Measurements from ENCODE around the gene NOX3. TPM values are rescaled to one million over a fixed set of nuclear protein-coding genes. Genes with fewer than 3 reads are reported as not detected.

The NOX3 gene
- polyA plus RNA-seq, 3 donors = 1.5 to 2.1 (median 1.9) TPM

DNA sequence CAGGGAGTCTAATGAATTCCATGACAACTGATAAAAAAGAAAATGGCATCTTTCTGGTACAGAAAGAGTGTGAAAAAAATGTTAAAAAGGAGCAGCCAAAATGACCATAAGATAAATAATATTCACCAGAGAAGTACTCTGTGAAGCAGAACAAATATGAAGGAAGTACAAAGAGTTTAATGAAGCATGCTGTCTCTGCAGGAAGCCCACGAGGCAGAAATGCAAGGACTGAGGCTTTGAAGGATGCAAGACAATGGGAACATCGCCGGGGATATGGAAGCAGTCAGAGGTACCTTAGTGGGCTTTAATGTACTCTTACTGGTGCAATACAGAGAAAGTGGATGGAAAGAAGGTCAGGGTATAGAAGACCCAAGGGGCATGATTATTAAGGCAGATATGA lies 50.7 kb downstream of the NOX3 start:
- DNase-seq (ENCODE audit: low read depth in 3 of 3, low spot score in 2 of 3) = no peak

GRCh38 chr6:155402656-155403304 lies 52.9 kb downstream of the NOX3 start:
- DNase-seq (ENCODE audit: low read depth in 3 of 3, low spot score in 2 of 3) = no peak

GRCh38 chr6:155400654-155400965 lies 55.0 kb downstream of the NOX3 start:
- DNase-seq (ENCODE audit: low read depth in 3 of 3, low spot score in 2 of 3) = no peak

- no peak for DNase-seq (ENCODE audit: low read depth in 3 of 3, low spot score in 2 of 3)
Measured at GRCh38 chr6:155399745-155400653, 55.6 kb downstream of the NOX3 start.

DNA sequence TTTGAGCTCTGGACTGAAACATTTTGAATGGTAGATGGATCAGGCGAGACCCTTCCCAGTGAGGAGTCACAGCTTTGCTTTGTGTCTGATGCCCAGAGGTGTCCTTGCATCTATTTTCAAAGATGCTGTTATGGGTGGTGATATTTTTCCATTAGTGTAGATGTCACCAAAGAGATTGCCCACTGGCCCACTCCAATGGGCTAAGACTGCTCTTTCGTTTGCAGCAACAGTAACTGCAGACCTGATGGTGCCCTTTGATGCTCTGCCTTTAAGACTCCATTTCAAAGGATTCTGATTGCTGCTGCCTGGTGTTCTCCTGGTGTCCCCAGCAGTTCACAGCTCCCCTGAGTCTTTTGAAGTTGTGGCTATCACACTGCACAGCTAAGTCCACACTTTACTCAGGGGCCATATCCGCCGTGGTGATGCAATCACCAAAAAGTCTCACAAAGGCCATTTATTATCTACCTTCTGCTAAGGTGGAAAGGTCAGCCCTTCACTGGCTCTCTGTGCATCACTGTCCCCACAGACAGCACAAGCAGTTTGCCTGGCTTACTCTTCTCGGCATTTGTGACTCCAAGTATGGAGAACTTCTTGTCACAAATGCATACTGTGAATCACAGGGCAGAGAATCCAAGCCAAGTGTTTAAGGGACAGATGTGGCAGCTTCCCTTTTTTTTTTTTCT lies 56.4 kb downstream of the NOX3 start:
- DNase-seq (ENCODE audit: low read depth in 3 of 3, low spot score in 2 of 3) = no peak

DNA sequence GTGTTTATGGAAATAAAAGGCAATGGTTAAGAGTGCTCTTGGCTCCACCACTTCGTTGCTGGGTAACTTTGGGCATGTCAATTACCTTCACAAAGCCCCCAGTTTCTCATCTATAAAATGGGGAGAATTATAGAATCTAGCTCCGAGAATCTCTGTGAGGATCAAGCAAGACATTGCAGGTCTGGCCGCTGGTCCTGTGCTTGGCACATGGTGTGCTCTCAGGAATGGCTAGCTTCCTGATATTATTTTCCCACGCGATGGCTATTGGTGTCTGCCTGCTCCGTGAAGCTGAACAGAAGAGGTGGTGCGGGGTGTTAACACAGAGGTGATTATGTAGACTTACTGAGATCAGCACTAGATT lies 57.0 kb downstream of the NOX3 start:
- DNase-seq (ENCODE audit: low read depth in 3 of 3, low spot score in 2 of 3) = no peak

GRCh38 chr6:155398221-155398620 lies 57.4 kb downstream of the NOX3 start:
- DNase-seq (ENCODE audit: low read depth in 3 of 3, low spot score in 2 of 3) = no peak

DNA sequence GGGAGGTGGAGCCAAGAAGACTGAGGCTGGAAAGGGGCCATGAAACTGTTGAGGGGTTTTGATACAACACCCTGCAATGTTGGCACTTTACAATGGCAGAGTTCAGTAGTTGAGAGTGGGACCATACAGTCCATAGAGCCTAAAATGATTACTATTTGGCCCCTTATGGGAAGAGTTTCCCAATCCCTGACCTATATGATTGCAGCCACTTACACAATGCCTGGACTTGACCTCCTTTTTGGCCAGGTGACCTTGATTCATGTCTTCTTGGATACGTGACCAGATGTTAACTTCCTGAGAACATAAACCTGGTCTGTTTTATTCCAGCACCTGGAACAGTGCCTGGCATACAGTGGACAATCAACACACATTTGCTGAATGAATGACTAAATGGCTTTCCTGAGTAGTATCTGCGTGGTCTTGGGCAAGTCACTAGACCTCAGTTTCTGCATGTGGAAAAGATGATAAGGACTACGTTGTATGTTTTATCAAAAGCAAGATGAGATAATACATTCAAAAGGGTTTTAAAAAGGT lies 58.4 kb downstream of the NOX3 start:
- DNase-seq (ENCODE audit: low read depth in 3 of 3, low spot score in 2 of 3) = no peak

GRCh38 chr6:155396605-155397004 lies 59.0 kb downstream of the NOX3 start:
- no peak for DNase-seq (ENCODE audit: low read depth in 3 of 3, low spot score in 2 of 3)

DNA sequence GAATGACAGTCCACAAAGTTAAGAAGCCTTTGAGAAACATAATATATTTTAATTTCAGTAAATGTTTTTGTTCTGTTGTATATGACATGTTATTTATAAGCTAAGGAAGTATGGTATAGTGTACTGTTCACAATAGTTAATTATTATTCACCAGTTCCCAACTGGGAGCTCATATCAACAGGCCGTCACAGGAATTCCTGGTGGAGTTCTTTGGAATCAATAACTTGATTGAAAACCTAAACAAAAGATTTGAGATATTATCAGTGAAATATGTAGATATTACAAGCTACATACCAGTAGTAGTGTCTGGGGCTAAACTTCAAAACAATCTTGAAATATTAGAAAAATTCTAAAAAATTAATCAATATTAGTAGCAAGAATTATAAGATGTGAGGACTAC lies 60.3 kb downstream of the NOX3 start:
- DNase-seq (ENCODE audit: low read depth in 3 of 3, low spot score in 2 of 3) = no peak

DNA sequence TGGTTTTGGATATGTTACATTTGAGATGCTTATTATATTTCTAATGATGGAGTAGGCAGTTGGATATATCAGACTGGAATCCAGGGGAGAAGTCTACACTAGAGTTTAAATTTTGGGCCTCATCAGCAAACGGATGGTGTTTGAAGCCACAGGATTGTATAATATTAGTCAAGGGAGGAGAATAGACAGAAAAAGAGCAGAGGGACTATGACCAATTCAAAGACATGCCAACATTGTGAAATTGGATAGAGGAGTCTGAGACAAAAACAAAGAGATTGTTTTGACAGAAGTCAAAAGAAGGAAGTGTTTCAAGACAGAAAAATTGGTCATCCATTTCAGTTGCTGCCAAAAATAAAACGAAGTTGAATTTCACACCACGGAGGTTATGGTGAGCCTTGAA lies 66.5 kb downstream of the NOX3 start:
- no peak for DNase-seq (ENCODE audit: low read depth in 3 of 3, low spot score in 2 of 3)

GRCh38 chr6:155388591-155388990 lies 67.0 kb downstream of the NOX3 start:
- DNase-seq (ENCODE audit: low read depth in 3 of 3, low spot score in 2 of 3) = no peak

GRCh38 chr6:155387481-155387880 lies 68.2 kb downstream of the NOX3 start:
- DNase-seq (ENCODE audit: low read depth in 3 of 3, low spot score in 2 of 3) = no peak

DNA sequence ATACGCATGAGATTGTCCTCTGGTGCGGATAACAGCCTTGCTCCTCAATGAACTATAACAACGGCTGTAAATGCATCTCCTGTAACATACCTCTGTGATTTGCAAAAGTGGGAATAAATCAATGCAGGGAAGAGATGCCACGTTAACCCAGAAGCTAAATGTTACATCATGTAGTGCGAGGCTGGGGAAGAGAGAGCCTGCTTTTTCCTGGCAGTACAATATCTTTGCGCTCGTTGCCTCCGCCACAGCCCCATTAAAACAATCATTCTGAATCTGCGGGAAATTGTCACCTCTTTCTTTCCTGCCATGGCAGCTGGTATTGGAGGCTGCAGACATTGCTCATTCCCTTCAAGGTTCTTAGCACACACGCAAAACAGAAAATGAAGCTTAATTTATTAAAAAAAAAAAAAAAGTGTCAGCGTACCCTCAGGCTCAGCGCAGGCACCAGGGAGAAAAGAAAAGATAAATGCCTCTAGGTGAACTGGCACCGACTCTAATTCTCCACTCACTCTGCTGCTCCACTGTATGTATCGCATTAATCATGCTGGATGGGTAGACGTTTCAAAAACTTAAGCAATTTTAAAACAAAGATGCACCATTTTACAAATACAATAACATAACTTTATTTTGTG lies 71.2 kb downstream of the NOX3 start:
- DNase-seq (ENCODE audit: low read depth in 3 of 3, low spot score in 2 of 3) = no peak

- no peak for DNase-seq (ENCODE audit: low read depth in 3 of 3, low spot score in 2 of 3)
Measured at GRCh38 chr6:155383913-155384312, 71.7 kb downstream of the NOX3 start.

GRCh38 chr6:155382338-155382685 lies 73.3 kb downstream of the NOX3 start:
- DNase-seq (ENCODE audit: low read depth in 3 of 3, low spot score in 2 of 3) = no peak

GRCh38 chr6:155381673-155382337 lies 73.8 kb downstream of the NOX3 start:
- no peak for DNase-seq (ENCODE audit: low read depth in 3 of 3, low spot score in 2 of 3)

DNA sequence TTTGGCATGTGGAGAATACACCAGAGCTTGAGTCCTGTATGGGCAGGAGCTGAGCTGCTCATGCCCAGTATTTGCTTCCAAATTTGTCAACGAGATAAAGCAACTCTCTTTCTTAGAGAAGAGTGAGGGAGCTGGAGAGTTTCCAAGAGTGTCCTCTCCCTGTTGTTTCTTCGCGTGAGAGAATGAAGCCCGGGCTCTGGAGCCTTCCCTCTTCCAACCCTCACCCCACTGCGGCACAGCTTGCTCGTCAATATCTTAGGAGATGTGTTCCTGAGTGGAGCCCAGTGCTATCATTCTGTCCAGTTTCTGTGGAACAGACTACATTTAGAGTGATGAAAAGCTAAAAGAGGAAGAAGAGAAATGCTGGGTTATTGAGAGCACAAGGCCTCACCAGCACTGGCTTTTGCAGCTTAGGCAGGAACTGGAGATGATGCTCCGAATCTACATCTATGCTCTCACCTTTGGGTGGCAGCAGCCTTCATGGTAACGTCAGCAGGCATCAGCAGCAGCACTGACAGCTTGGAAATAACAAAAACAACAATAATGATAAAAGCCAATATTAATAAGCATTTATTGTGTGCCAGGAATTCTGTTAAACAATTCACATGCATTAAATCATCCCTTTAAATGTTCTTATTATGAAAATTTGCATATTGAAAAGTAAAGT lies 74.8 kb downstream of the NOX3 start:
- DNase-seq (ENCODE audit: low read depth in 3 of 3, low spot score in 2 of 3) = no peak

DNA sequence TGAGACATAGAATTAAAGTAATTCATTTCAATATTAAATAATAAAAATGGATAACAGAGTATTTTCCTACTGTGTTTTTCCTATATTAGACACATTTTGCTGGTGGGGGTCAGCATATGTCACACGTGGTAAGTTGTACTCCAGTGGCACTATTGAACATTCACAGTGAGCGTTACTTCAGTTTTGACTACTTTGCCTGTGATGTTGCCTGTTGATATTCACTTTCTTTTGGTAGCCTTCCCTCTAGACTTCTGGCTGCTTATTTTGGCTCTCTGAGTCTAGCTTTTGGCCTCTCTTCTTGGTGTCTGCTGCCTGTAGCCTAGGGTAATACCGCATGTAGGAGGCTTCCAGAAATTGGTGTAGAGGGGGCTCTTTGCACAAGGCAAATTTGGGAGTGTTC lies 76.9 kb downstream of the NOX3 start:
- no peak for DNase-seq (ENCODE audit: low read depth in 3 of 3, low spot score in 2 of 3)

GRCh38 chr6:155378276-155378675 lies 77.4 kb downstream of the NOX3 start:
- DNase-seq (ENCODE audit: low read depth in 3 of 3, low spot score in 2 of 3) = no peak

Data from right renal cortex interstitium (tissue), 3 donors.